ENCODE results near the gene HSD17B8. TPM values are rescaled to one million over a fixed set of nuclear protein-coding genes. Genes with fewer than 3 reads are reported as not detected.

The HSD17B8 gene
- total RNA-seq, 1 experiment from 2014 or later, result 22.0 TPM

DNA sequence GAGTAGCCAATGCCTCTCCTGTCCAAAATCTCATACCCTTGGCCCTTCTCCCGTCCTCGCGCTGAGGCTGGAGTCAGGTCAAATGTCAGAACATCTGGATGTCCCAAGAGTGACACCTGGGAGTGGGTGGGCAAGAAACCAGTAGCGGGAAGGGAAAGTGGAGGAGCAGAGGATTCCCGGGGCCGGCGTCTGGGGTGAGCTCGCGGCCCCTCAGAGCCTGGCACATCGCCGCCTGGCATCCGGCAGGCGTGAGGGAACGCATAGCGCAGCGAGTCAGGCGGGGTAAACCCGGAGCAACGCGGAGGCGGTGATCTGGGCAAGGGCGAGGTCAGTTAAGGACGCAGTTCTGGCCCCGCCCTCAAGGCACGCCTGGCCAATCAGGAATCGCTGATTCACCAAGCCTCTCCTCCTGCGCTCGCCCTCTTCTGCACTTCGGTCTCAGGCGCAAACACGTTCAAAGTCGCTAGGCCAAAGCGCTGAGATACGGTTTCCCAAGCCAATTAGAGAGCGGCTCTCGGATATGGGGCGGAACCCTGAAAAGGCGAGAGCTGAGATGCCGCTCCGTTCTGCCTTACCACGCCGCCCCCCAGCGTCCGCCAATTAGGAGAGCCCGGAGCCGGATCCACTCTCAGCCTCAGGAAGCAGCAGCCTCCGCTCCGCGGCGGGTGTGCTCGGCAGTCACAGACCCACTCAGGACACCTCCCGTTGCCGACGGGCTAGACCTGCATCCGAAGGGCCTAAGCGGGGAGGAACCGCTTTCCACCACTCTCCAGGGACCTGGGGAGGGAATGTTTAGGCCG is 44.7 kb downstream of the HSD17B8 start:
- Histone ChIP-seq H4K20me1 (ENCODE audit: insufficient read depth) (no peaks in the 10 kb centered on the region), H3K9me3 (ENCODE audit: control insufficient read depth in 1 of 2, insufficient read depth in 1 of 2, low read depth in 1 of 2, low read length in 2 of 2) (no peaks in the 10 kb centered on the region), H3K27me3 (ENCODE audit: insufficient read depth, low read length) (no peaks in the 10 kb centered on the region), H3K79me2 (ENCODE audit: insufficient read depth, low read length) (no peaks in the 10 kb centered on the region), H3K9ac (ENCODE audit: low read length) (peak overlapping the region; percentile 88), H3K4me1 (ENCODE audit: control insufficient read depth in 1 of 2, insufficient read depth in 2 of 2, low read length in 2 of 2) (peaks cover 16 to 37% of the 10 kb centered on the region in 2 experiments), H3K4me2 (ENCODE audit: low read length) (peak overlapping the region; percentile 99), H2AFZ (ENCODE audit: low read depth, low read length, poor library complexity, severe bottlenecking) (no peak overlapping the region), H3K27ac (ENCODE audit: low read depth, low read length) (peak overlapping the region; percentile 90), H3K4me3 (replicated peaks in 1 of 2; ENCODE audit: low read depth in 1 of 2, low read length in 2 of 2) (peak overlapping the region; percentile 74 to 85), H3K36me3 (ENCODE audit: control insufficient read depth in 1 of 2, insufficient read depth in 2 of 2, low read length in 2 of 2) (no peaks in the 10 kb centered on the region), H3K9me2 (ENCODE audit: insufficient read depth) (no peaks in the 10 kb centered on the region)
- no TSS peak for BruUV-seq (replicated peaks)
- ChIA-PET POLR2A (interaction anchor here (0.6 to 4.0 kb wide), 9 partner anchors 9 to 277 kb away, joined by 3 to 24 read pairs (median 5); partner anchors contain the start of genes B3GALT4, RPS18 and VPS52), RAD21 (ENCODE audit: low non-redundant PET in 1 of 2, low total read pairs in 2 of 2, uncharacterized antibody in 2 of 2, unreplicated experiment in 2 of 2) (interaction anchor here in 1 of 2 experiments (0.7 to 1.4 kb wide), 2 partner anchors 51 to 88 kb away, joined by 3 to 5 read pairs; no protein-coding TSS in a partner anchor), CTCF (interaction anchor here (0.7 to 4.3 kb wide), 19 partner anchors 9 to 316 kb away, joined by 3 to 49 read pairs (median 6); partner anchors contain the start of genes HSD17B8 and RING1)
- intact Hi-C loops (cut with micrococcal nuclease), result loop anchor here (1.0 to 2.0 kb wide), 7 partner anchors 44 to 249 kb away; partner anchors contain the start of genes HSD17B8, RXRB and SLC39A7
- peak; percentile 99 for DNase-seq (ENCODE audit: low read depth, low spot score)
- peak; percentile 91 for ATAC-seq
- TF ChIP-seq, protein P1, sequence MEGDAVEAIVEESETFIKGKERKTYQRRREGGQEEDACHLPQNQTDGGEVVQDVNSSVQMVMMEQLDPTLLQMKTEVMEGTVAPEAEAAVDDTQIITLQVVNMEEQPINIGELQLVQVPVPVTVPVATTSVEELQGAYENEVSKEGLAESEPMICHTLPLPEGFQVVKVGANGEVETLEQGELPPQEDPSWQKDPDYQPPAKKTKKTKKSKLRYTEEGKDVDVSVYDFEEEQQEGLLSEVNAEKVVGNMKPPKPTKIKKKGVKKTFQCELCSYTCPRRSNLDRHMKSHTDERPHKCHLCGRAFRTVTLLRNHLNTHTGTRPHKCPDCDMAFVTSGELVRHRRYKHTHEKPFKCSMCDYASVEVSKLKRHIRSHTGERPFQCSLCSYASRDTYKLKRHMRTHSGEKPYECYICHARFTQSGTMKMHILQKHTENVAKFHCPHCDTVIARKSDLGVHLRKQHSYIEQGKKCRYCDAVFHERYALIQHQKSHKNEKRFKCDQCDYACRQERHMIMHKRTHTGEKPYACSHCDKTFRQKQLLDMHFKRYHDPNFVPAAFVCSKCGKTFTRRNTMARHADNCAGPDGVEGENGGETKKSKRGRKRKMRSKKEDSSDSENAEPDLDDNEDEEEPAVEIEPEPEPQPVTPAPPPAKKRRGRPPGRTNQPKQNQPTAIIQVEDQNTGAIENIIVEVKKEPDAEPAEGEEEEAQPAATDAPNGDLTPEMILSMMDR (IDR thresholded peaks at IDR 0.05 in 2 of 3, conservative IDR thresholded peaks at IDR 0.05 in 1 of 3; ENCODE audit: borderline replicate concordance in 1 of 3, insufficient read depth in 1 of 3, low read depth in 2 of 3, low read length in 2 of 3), result no peak
- TF ChIP-seq ZFX (IDR thresholded peaks at IDR 0.05) (peak; percentile 66; the same call in 1 of the 2 replicates), SRF (IDR thresholded peaks at IDR 0.05; ENCODE audit: low read depth) (peak; percentile 62; the same call in 1 of the 2 replicates), POLR2AphosphoS5 (IDR thresholded peaks at IDR 0.05; ENCODE audit: low read depth, low read length) (peak; percentile 93), POLR2A (IDR thresholded peaks at IDR 0.05; ENCODE audit: borderline replicate concordance, extremely low read depth, insufficient read depth, insufficient read length) (peak; percentile 65), ELF1 (IDR thresholded peaks at IDR 0.05; ENCODE audit: borderline replicate concordance, low read depth) (no peak), CBX3 (IDR thresholded peaks at IDR 0.05; ENCODE audit: low read depth) (no peak), TCF7L2 (IDR thresholded peaks at IDR 0.05; ENCODE audit: borderline replicate concordance, extremely low read depth, insufficient read depth, insufficient read length) (peak; percentile 70), FOSL1 (IDR thresholded peaks at IDR 0.05; ENCODE audit: low read depth) (no peak; the same call in 1 of the 2 replicates), EGR1 (IDR thresholded peaks at IDR 0.05; ENCODE audit: low read depth) (peak; percentile 90), SIN3A (IDR thresholded peaks at IDR 0.05; ENCODE audit: low read depth) (peak; percentile 86), SP1 (IDR thresholded peaks at IDR 0.05; ENCODE audit: low read depth) (peak; percentile 86), EZH2phosphoT487 (IDR thresholded peaks at IDR 0.05; ENCODE audit: borderline replicate concordance) (no peak), EZH2 (IDR thresholded peaks at IDR 0.05) (no peak)
- TF ChIP-seq, protein P2, sequence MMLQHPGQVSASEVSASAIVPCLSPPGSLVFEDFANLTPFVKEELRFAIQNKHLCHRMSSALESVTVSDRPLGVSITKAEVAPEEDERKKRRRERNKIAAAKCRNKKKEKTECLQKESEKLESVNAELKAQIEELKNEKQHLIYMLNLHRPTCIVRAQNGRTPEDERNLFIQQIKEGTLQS (IDR thresholded peaks at IDR 0.05), result no peak
- TF ChIP-seq, protein P3, sequence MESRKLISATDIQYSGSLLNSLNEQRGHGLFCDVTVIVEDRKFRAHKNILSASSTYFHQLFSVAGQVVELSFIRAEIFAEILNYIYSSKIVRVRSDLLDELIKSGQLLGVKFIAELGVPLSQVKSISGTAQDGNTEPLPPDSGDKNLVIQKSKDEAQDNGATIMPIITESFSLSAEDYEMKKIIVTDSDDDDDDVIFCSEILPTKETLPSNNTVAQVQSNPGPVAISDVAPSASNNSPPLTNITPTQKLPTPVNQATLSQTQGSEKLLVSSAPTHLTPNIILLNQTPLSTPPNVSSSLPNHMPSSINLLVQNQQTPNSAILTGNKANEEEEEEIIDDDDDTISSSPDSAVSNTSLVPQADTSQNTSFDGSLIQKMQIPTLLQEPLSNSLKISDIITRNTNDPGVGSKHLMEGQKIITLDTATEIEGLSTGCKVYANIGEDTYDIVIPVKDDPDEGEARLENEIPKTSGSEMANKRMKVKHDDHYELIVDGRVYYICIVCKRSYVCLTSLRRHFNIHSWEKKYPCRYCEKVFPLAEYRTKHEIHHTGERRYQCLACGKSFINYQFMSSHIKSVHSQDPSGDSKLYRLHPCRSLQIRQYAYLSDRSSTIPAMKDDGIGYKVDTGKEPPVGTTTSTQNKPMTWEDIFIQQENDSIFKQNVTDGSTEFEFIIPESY (IDR thresholded peaks at IDR 0.05; ENCODE audit: extremely low read depth, insufficient replicate concordance, low read length), result no peak
- TF ChIP-seq, protein P4, sequence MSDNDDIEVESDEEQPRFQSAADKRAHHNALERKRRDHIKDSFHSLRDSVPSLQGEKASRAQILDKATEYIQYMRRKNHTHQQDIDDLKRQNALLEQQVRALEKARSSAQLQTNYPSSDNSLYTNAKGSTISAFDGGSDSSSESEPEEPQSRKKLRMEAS (IDR thresholded peaks at IDR 0.05), result peak; percentile 58; the same call in 1 of the 2 replicates

Measured in HCT116 (cell line).